Esophagus muscularis mucosa (tissue), 4 donors: ENCODE measurements around the gene SPDYE4.

ENCODE experiments used
- EP300 ChIP-seq: sonication (generic); formaldehyde crosslinking; IDR thresholded peaks from one replicate; pipeline ENCODE4 v1.6.1; 2017; ENCODE audit warnings: antibody characterized with exemption
- POLR2AphosphoS5 ChIP-seq, 2 donors: sonication (generic); formaldehyde crosslinking; IDR thresholded peaks; one replicate each; pipeline ENCODE4 v1.6.1; 2017; ENCODE audit warnings: antibody characterized with exemption in 2 of 2
- TF ChIP-seq, protein P1 (sequence below), 3 experiments: fragments of 200-600 bp in 2 of 3; fragments of 450-650 bp in 1 of 3; sonication (generic) in 2 of 3; IDR thresholded peaks; one replicate each; pipeline ENCODE4 v1.5.1; 2017 to 2019; ENCODE audit warnings: antibody characterized with exemption in 3 of 3, mild to moderate bottlenecking in 2 of 3, moderate library complexity in 1 of 3

DNA sequence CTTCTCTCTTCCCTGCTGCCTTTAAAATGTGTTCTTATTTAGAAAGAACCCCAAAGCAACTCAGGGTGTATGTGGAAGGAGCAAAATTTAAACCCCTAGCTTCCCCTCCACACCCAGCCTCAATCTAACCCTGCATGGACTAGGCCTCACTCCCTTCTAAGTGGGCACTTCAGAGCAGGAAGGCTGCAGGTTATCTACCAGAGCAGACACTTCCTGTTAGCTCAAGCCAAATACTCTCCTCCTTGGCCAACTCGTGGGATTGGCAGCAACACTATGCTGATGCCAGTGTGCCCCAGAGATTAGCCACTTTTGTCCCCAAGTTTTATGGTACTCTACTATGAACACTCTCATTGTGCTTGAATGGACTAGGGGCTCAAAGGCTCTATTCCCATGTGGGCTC is 49.3 kb downstream of the SPDYE4 start:
- TF ChIP-seq, protein P1, sequence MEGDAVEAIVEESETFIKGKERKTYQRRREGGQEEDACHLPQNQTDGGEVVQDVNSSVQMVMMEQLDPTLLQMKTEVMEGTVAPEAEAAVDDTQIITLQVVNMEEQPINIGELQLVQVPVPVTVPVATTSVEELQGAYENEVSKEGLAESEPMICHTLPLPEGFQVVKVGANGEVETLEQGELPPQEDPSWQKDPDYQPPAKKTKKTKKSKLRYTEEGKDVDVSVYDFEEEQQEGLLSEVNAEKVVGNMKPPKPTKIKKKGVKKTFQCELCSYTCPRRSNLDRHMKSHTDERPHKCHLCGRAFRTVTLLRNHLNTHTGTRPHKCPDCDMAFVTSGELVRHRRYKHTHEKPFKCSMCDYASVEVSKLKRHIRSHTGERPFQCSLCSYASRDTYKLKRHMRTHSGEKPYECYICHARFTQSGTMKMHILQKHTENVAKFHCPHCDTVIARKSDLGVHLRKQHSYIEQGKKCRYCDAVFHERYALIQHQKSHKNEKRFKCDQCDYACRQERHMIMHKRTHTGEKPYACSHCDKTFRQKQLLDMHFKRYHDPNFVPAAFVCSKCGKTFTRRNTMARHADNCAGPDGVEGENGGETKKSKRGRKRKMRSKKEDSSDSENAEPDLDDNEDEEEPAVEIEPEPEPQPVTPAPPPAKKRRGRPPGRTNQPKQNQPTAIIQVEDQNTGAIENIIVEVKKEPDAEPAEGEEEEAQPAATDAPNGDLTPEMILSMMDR (IDR thresholded peaks at IDR 0.05): no peak
- TF ChIP-seq EP300 (no peak), POLR2AphosphoS5 (IDR thresholded peaks at IDR 0.05) (no peak)
